AG10803 (cell line): Measurements from ENCODE around the gene ZNF608.

ENCODE experiments used
- DNase-seq: peaks from one replicate; pipeline ENCODE4 v3.0.0; 2010; ENCODE audit warnings: low read depth
- H3K4me3 ChIP-seq: 2 replicates; pipeline ENCODE4 v1.5.1; 2011; ENCODE audit warnings: mild to moderate bottlenecking, low read length, control low read depth
- CTCF ChIP-seq: conservative IDR thresholded peaks from 2 replicates; pipeline ENCODE4 v1.5.1; 2011; ENCODE audit warnings: mild to moderate bottlenecking, low read length, control low read depth, inconsistent platforms

The ZNF608 gene

GRCh38 chr5:124764992-124765611, 18.7 kb upstream of the ZNF608 start:
- no peak overlapping the region for H3K4me3 ChIP-seq
- no peak for TF ChIP-seq CTCF
- DNase-seq = no peak

GRCh38 chr5:124764585-124764984, 18.1 kb upstream of the ZNF608 start:
- no peak for DNase-seq
- no peak for TF ChIP-seq CTCF
- no peak overlapping the region for H3K4me3 ChIP-seq

- DNase-seq = no peak
- no peak for TF ChIP-seq CTCF
- no peak overlapping the region for H3K4me3 ChIP-seq
Measured at GRCh38 chr5:124761010-124761409, 14.6 kb upstream of the ZNF608 start.

- H3K4me3 ChIP-seq = no peak overlapping the region
- no peak for TF ChIP-seq CTCF
- no peak for DNase-seq
Measured at GRCh38 chr5:124760608-124761007, 14.2 kb upstream of the ZNF608 start.

GRCh38 chr5:124755565-124755964, 9.1 kb upstream of the ZNF608 start:
- no peak for TF ChIP-seq CTCF
- no peak overlapping the region for H3K4me3 ChIP-seq
- DNase-seq = no peak

- TF ChIP-seq CTCF = no peak
- H3K4me3 ChIP-seq = no peak overlapping the region
- no peak for DNase-seq
Measured at GRCh38 chr5:124755041-124755440, 8.6 kb upstream of the ZNF608 start.

GRCh38 chr5:124754206-124754927, 7.9 kb upstream of the ZNF608 start:
- no peak for DNase-seq
- no peak overlapping the region for H3K4me3 ChIP-seq

More at GRCh38 chr5:124754206-124754927, 7.9 kb upstream of the ZNF608 start:
- no peak for TF ChIP-seq CTCF
